A673 (cell line): Measurements from ENCODE around the gene MATN1. TPM values are rescaled to one million over a fixed set of nuclear protein-coding genes. Genes with fewer than 3 reads are reported as not detected.

Experiments used
- BruUV-seq: library from RNA; stranded (reverse); fragments of 400-500 nt; replicated peaks from 2 replicates; lab custom pipeline; 2021; lab: Mats Ljungman, UMichigan
- CTCF ChIA-PET: fragments of 300-600 bp; sonication (Branson Sonifier 250); formaldehyde crosslinking; loops from one replicate; lab custom pipeline; 2022; ENCODE audit warnings: antibody characterized with exemption; lab: Charles Lee
- POLR2A ChIA-PET: fragments of 300-600 bp; sonication (Branson Sonifier 250); formaldehyde crosslinking; loops from one replicate; lab custom pipeline; 2022; ENCODE audit warnings: antibody characterized with exemption; ENCODE audit not compliant: low non-redundant PET; lab: Charles Lee
- DNase-seq: peaks from one replicate; pipeline ENCODE4 v3.0.0-alpha.2; 2015; ENCODE audit warnings: low spot score
- H3K27ac ChIP-seq: fragments of 200-600 bp; sonication (generic); 2 replicates; pipeline ENCODE4 v1.5.1; 2016; ENCODE audit warnings: mixed run types, low read depth, mild to moderate bottlenecking, mixed read lengths, antibody characterized with exemption, low read length; ENCODE audit not compliant: poor library complexity, severe bottlenecking
- H3K27me3 ChIP-seq: fragments of 200-600 bp; sonication (generic); replicated peaks from 2 replicates; pipeline ENCODE4 v1.6.1; 2017; ENCODE audit warnings: mixed run types, low read depth, mild to moderate bottlenecking, mixed read lengths, antibody characterized with exemption, low read length; ENCODE audit not compliant: insufficient read depth, poor library complexity
- H3K36me3 ChIP-seq: fragments of 200-600 bp; sonication (generic); 2 replicates; pipeline ENCODE4 v1.6.1; 2016; ENCODE audit warnings: mixed run types, mild to moderate bottlenecking, mixed read lengths, antibody characterized with exemption, low read length; ENCODE audit not compliant: insufficient read depth, poor library complexity, severe bottlenecking
- H3K4me1 ChIP-seq: fragments of 200-600 bp; sonication (generic); 2 replicates; pipeline ENCODE4 v1.6.1; 2017; ENCODE audit warnings: mixed run types, mild to moderate bottlenecking, mixed read lengths, antibody characterized with exemption, low read length; ENCODE audit not compliant: insufficient read depth, poor library complexity, severe bottlenecking
- H3K4me3 ChIP-seq: fragments of 200-600 bp; sonication (generic); 2 replicates; pipeline ENCODE4 v1.5.1; 2016; ENCODE audit warnings: low read depth, mixed run types, mild to moderate bottlenecking, mixed read lengths, low read length; ENCODE audit not compliant: poor library complexity, severe bottlenecking
- H3K9me3 ChIP-seq: fragments of 200-600 bp; sonication (generic); 2 replicates; pipeline ENCODE4 v1.6.1; 2016; ENCODE audit warnings: mixed run types, low read depth, mild to moderate bottlenecking, mixed read lengths, antibody characterized with exemption, low read length; ENCODE audit not compliant: poor library complexity, severe bottlenecking
- CTCF ChIP-seq: fragments of 300-800, 200-600 bp; sonication (generic); conservative IDR thresholded peaks from 2 replicates; pipeline ENCODE4 v1.5.1; 2017; ENCODE audit warnings: low read depth, mild to moderate bottlenecking, antibody characterized with exemption, low read length, moderate library complexity, mixed read lengths
- EZH2 ChIP-seq: fragments of 200-600 bp; sonication (generic); IDR thresholded peaks from 2 replicates; pipeline ENCODE4 v1.6.1; 2017; ENCODE audit warnings: borderline replicate concordance, low read depth, mild to moderate bottlenecking, mixed read lengths, antibody characterized with exemption, low read length; ENCODE audit not compliant: poor library complexity, severe bottlenecking
- intact Hi-C: fragments of 100-400 bp; cut with micrococcal nuclease; formaldehyde crosslinking; loops from one replicate; pipeline ENCODE4 v1.10.0; 2022; ENCODE audit not compliant: unreplicated experiment
- total RNA-seq: library from RNA; stranded (reverse); gene quantifications from 2 replicates; pipeline ENCODE4 v1.2.3, GENCODE V29; 2021

MATN1 gene
- total RNA-seq, 1 experiment from 2014 or later, result not detected

GRCh38 chr1:30721812-30722537, 1.4 kb downstream of the MATN1 start:
- no peak overlapping the region for H3K4me3 ChIP-seq
- H3K36me3 ChIP-seq, result no peaks in the 10 kb centered on the region
- intact Hi-C loops, result no loop called here
- peaks cover 5% of the 10 kb centered on the region for H3K4me1 ChIP-seq
- TF ChIP-seq EZH2, result no peak
- no peak for TF ChIP-seq CTCF
- H3K9me3 ChIP-seq, result no peaks in the 10 kb centered on the region
- CTCF ChIA-PET, result no interaction called here
- DNase-seq, result no peak
- no peaks in the 10 kb centered on the region for H3K27me3 ChIP-seq
- POLR2A ChIA-PET, result no interaction called here
- BruUV-seq, result no TSS peak
- no peak overlapping the region for H3K27ac ChIP-seq

- no peaks in the 10 kb centered on the region for H3K9me3 ChIP-seq
- no peak overlapping the region for H3K4me3 ChIP-seq
- no peak for DNase-seq
- POLR2A ChIA-PET, result no interaction called here
- no TSS peak for BruUV-seq
- no peak overlapping the region for H3K27ac ChIP-seq
- intact Hi-C loops, result no loop called here
- H3K27me3 ChIP-seq, result no peaks in the 10 kb centered on the region
- TF ChIP-seq EZH2, result no peak
- TF ChIP-seq CTCF, result no peak
- CTCF ChIA-PET, result no interaction called here
- H3K4me1 ChIP-seq, result peaks cover 5% of the 10 kb centered on the region
- H3K36me3 ChIP-seq, result no peaks in the 10 kb centered on the region
Observed at GRCh38 chr1:30721341-30721793, 2.0 kb downstream of the MATN1 start.

GRCh38 chr1:30720271-30721223, 2.8 kb downstream of the MATN1 start:
- no TSS peak for BruUV-seq
- Histone ChIP-seq H3K27me3 (no peaks in the 10 kb centered on the region), H3K27ac (no peak overlapping the region), H3K4me3 (no peak overlapping the region), H3K36me3 (no peaks in the 10 kb centered on the region), H3K4me1 (peaks cover 5% of the 10 kb centered on the region), H3K9me3 (peaks cover 2% of the 10 kb centered on the region)
- CTCF ChIA-PET, result interaction anchor here (0.7 to 2.1 kb wide), 3 partner anchors 58 to 209 kb away, joined by 3 to 56 read pairs (median 10); no protein-coding TSS in a partner anchor
- POLR2A ChIA-PET, result no interaction called here
- intact Hi-C loops, result no loop called here
- TF ChIP-seq CTCF (no peak), EZH2 (no peak)
- no peak for DNase-seq
